ENCODE measurements around the gene COL9A1.

DNA sequence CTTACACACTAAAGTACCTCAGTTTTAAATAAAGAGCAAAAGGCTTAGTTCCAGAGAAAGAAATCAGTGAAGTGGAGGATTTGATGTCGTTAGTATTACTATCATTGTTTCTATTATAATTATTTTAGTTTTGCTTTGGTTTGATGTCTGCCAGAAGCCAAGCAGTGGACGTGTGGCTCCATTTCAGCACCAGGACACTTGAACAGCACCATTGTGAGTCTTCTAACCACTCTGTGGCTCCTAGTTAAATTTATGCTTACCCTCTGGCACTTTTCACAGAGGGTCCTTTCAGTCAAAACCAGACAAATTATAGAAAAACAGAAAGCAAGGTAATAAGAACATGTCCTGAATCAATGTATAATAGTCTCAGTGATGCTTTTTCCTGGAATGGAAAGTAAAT, 3.4 kb downstream of the COL9A1 start:
- TF ChIP-seq POLR2A (IDR thresholded peaks at IDR 0.05; ENCODE audit: low read depth) (no peak), CTCF (IDR thresholded peaks at IDR 0.05) (no peak), POLR2AphosphoS5 (IDR thresholded peaks at IDR 0.05) (no peak)
